Measurements from ENCODE around the gene OR6A2.
A peak's percentile ranks its signal among the peaks of the same experiment; 100 is the strongest.

OR6A2 gene

DNA sequence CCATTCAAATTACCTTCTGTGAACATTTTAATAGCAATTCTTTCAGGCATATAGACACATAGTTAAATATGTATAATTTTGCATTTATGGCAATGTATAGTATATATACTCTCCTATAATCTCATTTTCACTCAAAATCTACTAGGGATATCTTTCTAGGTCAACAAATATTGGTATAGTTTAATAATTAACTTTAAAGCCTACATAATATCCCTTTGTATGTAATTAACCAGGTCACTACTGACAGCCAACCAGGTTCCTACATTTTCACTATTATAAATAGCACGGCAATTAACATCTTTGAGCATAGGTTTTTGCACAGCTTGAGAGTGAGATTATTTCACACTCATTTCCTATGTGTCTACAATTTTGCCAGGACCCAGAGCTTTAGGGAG lies 43.5 kb downstream of the OR6A2 start:
- Histone ChIP-seq H3K27ac (no peak overlapping the region), H3K27me3 (no peaks in the 10 kb centered on the region), H3K36me3 (no peaks in the 10 kb centered on the region), H3K9me3 (no peaks in the 10 kb centered on the region), H3K4me3 (ENCODE audit: low read depth in 1 of 2, low read length in 1 of 2) (no peak overlapping the region), H3K4me1 (ENCODE audit: control insufficient read depth in 1 of 2, insufficient read depth in 1 of 2, low read depth in 1 of 2, low read length in 1 of 2) (no peaks in the 10 kb centered on the region)
- TF ChIP-seq, protein P1, sequence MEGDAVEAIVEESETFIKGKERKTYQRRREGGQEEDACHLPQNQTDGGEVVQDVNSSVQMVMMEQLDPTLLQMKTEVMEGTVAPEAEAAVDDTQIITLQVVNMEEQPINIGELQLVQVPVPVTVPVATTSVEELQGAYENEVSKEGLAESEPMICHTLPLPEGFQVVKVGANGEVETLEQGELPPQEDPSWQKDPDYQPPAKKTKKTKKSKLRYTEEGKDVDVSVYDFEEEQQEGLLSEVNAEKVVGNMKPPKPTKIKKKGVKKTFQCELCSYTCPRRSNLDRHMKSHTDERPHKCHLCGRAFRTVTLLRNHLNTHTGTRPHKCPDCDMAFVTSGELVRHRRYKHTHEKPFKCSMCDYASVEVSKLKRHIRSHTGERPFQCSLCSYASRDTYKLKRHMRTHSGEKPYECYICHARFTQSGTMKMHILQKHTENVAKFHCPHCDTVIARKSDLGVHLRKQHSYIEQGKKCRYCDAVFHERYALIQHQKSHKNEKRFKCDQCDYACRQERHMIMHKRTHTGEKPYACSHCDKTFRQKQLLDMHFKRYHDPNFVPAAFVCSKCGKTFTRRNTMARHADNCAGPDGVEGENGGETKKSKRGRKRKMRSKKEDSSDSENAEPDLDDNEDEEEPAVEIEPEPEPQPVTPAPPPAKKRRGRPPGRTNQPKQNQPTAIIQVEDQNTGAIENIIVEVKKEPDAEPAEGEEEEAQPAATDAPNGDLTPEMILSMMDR (IDR thresholded peaks at IDR 0.05), result no peak

DNA sequence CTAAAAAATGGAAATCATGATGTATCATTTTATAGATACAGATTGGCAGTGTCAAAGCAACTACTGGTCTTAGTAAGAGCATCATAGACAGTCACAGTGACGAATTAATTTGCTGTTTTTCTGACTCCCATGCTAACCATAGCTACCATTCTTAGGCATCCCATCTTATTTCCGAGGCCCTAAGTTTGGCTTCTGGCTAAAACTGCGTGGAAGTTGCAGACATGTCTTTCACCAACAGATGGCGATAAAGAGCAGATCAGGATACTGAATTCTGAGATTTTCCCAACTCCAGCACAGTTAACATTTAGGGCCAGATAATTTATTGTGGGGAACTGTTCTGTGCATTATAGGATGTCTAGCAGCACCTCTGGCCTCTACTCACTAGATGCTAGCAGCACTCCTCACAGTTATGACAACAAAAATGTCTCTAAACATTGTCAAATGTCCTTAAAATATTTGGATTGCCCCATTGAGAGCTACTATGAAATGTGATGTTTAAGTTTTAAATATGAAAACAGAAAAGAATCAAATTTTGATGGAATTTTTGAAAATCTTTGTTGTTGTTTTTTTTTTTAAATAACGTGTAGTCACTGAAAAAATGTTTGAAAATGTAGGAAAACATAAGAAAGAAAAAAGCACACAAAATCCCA lies 44.1 kb downstream of the OR6A2 start:
- TF ChIP-seq, protein P1 (IDR thresholded peaks at IDR 0.05), result peak; percentile 85
- no peak overlapping the region for H3K4me3 ChIP-seq (ENCODE audit: low read depth in 1 of 2, low read length in 1 of 2)
- H3K36me3 ChIP-seq, result no peaks in the 10 kb centered on the region
- H3K4me1 ChIP-seq (ENCODE audit: control insufficient read depth in 1 of 2, insufficient read depth in 1 of 2, low read depth in 1 of 2, low read length in 1 of 2), result no peaks in the 10 kb centered on the region
- no peaks in the 10 kb centered on the region for H3K9me3 ChIP-seq
- no peak overlapping the region for H3K27ac ChIP-seq
- H3K27me3 ChIP-seq, result no peaks in the 10 kb centered on the region

DNA sequence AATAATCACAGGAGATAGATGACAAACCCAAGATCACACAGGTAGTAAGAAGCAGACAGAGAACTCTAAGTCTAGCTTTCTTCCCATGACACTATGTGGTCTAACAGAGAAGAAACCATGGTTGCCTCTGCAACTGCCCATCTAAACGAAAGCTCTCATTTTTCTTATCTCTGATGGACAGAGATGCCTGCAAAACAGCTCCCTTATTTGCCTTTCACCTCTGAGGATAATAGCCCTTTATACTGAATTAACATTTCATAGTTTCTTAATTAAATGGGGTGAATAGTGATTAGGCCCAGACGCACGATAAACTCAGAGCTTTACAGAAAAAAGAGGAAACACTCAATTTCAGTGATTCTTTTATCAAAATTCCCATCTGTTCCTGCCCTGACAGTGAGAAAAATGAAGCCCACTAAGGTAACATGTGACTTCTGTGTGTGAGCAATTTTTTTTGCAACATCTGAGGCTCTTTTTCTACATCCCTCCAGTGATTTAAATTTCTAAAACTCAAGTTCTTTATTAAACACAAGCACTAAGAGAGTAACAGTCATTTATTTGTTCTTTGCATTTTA lies 52.3 kb downstream of the OR6A2 start:
- no peaks in the 10 kb centered on the region for H3K36me3 ChIP-seq
- TF ChIP-seq, protein P1 (IDR thresholded peaks at IDR 0.05), result no peak
- H3K4me1 ChIP-seq (ENCODE audit: control insufficient read depth in 1 of 2, insufficient read depth in 1 of 2, low read depth in 1 of 2, low read length in 1 of 2), result peaks cover 19 to 50% of the 10 kb centered on the region in 2 experiments
- no peaks in the 10 kb centered on the region for H3K27me3 ChIP-seq
- H3K4me3 ChIP-seq (ENCODE audit: low read depth in 1 of 2, low read length in 1 of 2), result no peak overlapping the region
- H3K27ac ChIP-seq, result peak overlapping the region; percentile 87
- H3K9me3 ChIP-seq, result no peaks in the 10 kb centered on the region

DNA sequence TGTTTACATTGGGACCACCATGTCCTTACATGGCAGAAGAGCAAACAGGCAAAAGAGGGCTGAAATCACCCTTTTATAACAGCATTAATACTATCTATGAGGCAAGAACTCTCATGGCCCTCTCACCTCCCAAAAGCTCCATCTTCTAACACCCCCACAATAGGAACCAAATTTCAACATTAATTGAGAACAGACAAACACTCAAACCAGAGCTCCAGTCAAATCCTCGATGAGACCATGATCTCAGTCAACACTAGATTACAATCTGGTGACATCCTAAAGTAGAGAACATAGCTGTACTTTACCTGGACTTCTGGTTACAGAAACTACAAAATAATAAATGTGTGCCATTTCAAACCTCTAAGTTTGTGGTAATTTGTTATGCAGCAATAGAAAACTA lies 52.9 kb downstream of the OR6A2 start:
- Histone ChIP-seq H3K36me3 (no peaks in the 10 kb centered on the region), H3K27ac (peak overlapping the region; percentile 87), H3K4me3 (ENCODE audit: low read depth in 1 of 2, low read length in 1 of 2) (peak overlapping the region; percentile 41 to 72), H3K9me3 (no peaks in the 10 kb centered on the region), H3K4me1 (ENCODE audit: control insufficient read depth in 1 of 2, insufficient read depth in 1 of 2, low read depth in 1 of 2, low read length in 1 of 2) (peaks cover 19 to 55% of the 10 kb centered on the region in 2 experiments), H3K27me3 (no peaks in the 10 kb centered on the region)
- TF ChIP-seq, protein P1 (IDR thresholded peaks at IDR 0.05), result no peak

DNA sequence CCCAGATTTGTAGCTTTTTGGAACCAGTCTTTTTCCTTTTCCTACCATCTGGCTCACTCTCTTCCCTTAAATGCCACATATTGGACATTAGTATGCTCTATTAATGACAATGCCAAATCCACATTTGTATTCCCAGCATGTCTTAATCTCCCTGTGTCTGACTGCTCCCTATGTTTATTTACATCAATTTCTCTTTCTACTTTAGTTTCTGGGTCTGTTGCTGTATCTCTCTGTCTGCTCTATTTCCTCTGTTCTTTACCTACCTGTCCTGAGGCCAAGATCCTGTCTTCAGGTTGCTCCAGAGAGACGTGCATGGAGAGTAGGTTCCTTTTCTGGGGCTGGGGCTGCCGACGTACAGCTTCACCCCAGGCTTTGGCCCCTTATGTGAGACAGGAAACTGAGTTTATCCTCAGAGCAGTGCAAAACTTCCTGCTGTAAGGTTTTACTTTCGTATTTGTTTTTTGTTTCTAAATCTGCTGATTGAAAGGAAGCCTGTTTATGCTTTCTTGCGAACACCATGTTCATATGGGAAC lies 53.3 kb downstream of the OR6A2 start:
- Histone ChIP-seq H3K27ac (peak overlapping the region; percentile 87), H3K36me3 (no peaks in the 10 kb centered on the region), H3K4me1 (ENCODE audit: control insufficient read depth in 1 of 2, insufficient read depth in 1 of 2, low read depth in 1 of 2, low read length in 1 of 2) (peaks cover 19 to 58% of the 10 kb centered on the region in 2 experiments), H3K9me3 (no peaks in the 10 kb centered on the region), H3K27me3 (no peaks in the 10 kb centered on the region), H3K4me3 (ENCODE audit: low read depth in 1 of 2, low read length in 1 of 2) (peak overlapping the region; percentile 41 to 72)
- TF ChIP-seq, protein P1 (IDR thresholded peaks at IDR 0.05), result no peak

Data from neutrophil (primary cell).